ENCODE data around the gene ACTL8. TPM values are rescaled to one million over a fixed set of nuclear protein-coding genes. Genes with fewer than 3 reads are reported as not detected.

ACTL8 gene
- not detected for total RNA-seq

- DNase-seq = no peak
These were observed at the start of gene ACTL8 for GRCh38 chr1:17755120-17755519. Gene ACTL8 (plus strand): TSS chr1:17755333. CDS start chr1:17823009, 67,676 bp downstream.

DNA sequence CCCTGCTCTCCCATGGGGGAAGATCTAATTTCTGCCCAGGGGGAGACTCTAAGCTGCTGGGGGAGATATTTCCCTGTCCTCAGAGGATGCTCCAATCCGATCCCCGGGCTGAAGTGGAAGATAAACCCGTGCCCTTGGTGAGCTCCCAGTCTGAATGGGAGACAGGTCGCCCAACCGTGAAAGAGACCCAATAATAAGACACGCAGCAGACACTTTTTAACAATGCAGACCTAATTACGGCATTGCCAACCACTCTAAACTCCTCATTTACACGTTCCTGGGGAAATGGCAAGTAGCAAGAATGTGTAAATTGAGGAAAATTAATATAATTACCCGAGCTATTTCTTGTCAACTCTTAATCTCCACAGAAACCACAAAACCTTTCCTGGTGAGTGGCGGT, 48.7 kb upstream of the ACTL8 start:
- DNase-seq = no peak

- DNase-seq = no peak
These were observed 45.2 kb upstream of the ACTL8 start for GRCh38 chr1:17709981-17710380.

DNA sequence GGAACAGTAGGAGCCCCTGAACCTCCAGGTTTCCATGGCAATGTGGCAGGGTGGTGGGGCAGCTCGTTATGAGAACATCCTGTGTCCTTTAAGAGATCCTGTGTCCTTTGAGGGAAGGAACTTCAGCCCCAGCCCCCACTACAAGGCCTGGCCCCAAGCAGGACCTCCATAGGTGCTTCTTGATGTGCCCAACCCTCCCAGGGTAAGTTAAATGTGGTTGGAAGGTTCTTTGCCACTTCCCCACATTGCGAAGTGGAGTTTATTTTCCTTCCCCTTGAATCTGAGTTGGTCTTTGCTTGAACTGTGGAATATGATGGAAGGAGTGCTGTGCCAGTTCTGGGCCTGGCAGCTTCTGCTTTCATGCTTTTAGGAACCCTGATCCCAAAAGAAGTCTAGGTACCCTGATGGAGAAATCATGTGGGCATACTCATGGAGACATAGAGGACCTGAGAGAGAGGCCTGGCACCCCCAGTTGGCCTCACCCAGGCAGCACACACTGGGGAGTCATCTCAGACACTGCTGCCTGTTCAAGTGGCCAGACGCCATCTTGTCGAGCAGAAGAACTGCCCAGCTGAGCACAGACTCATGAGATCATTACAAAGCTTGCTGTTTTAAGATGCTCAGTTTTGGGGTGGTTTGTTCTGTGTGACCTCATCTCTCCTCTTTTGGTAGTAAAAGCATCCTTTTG, 44.1 kb upstream of the ACTL8 start:
- DNase-seq = no peak

- DNase-seq = no peak
These were observed 43.6 kb upstream of the ACTL8 start for GRCh38 chr1:17711577-17711910.

- no peak for DNase-seq
These were observed 43.2 kb upstream of the ACTL8 start for GRCh38 chr1:17711941-17712340.

DNA sequence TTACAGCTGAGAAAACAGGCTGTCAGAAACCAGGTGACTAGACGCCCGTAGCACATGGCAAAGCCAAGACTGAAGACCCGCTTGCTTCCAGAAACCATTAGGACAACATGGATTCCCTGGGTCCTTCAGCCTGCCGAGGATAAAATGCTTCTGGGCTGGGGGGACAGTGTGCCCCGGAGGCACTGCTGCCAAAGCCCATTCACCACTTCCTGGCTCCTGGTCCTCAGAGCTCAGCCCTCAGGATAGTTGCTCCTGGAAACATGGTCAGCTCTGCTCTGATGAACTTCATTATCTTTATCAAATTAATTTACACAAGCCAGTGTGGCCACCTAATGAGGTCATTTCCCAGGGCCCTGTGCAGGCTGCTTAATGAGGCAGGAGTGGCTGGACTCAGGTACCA, 41.1 kb upstream of the ACTL8 start:
- DNase-seq = no peak

- no peak for DNase-seq
These were observed 37.3 kb upstream of the ACTL8 start for GRCh38 chr1:17717594-17718535.

DNA sequence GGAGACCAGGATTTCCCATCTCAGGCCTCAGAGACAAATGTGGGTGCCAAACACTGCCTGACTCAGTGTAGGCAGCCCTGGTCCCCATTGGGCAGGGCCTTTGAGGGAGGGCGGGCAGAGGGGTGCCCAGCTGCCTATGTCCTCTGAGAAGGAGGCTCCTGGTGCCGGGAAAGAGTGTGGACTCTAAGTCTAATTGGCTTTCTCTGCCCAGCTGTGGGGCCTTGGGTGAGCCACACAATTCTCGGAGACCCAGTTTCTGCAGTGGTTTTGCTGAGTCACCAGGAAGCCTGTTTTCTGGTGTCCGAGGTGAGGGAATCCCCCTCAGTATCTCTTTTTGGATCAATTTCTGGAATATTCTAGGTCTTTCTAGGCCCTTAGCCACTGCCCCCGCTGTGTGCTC, 35.3 kb upstream of the ACTL8 start:
- DNase-seq = no peak

- DNase-seq = no peak
These were observed 33.7 kb upstream of the ACTL8 start for GRCh38 chr1:17721444-17721843.

DNA sequence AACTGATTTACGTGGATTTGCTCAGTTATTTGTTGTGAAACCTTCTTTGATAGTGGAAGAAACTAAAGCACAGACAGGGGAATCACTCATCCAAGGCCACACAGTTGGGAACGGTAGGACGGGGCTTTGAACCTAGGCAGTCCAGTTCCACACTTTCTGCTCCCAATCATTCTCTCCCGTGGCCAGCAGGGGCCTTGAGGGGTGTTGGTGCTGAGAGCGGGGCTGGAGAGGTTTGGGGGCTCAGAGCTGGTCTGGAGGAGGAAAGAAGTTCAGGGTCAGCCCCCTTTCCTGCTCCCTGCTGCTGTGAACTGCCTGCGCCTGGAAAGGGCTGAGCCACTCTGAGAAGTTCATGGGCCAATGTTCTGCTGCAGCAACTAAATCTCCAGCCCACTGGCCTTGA, 31.4 kb upstream of the ACTL8 start:
- no peak for DNase-seq

GRCh38 chr1:17724150-17724549, 31.0 kb upstream of the ACTL8 start:
- DNase-seq = no peak

DNA sequence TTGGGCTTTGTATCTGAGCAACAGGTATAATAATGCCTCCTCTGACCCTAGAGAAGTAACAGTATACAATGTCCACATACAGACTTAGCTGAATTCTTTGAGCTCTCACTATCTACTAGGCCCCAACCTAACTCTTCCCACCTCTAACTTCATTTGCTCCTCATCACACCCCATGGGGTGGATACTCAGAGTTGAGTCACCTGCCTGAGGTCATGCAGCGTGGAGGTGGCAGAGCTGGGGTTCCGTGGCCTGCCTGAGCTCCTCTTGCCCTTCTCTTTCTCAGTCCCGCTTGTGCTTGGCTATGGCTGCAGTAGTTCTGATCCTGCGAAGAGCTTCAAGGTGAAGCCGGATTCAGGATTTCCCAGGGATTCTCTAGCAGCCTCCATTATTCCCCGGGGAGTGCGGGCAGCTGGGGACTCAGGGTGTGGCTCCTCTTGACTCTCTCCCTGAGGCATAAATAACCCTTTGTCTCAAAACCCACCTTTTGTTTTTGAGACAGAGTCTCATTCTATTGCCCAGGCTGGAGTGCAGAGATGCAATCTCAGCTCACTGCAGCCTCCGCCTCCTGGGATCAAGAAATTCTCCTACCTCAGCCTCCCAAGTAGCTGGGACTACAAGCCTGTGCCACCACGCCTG, 29.9 kb upstream of the ACTL8 start:
- no peak for DNase-seq

DNA sequence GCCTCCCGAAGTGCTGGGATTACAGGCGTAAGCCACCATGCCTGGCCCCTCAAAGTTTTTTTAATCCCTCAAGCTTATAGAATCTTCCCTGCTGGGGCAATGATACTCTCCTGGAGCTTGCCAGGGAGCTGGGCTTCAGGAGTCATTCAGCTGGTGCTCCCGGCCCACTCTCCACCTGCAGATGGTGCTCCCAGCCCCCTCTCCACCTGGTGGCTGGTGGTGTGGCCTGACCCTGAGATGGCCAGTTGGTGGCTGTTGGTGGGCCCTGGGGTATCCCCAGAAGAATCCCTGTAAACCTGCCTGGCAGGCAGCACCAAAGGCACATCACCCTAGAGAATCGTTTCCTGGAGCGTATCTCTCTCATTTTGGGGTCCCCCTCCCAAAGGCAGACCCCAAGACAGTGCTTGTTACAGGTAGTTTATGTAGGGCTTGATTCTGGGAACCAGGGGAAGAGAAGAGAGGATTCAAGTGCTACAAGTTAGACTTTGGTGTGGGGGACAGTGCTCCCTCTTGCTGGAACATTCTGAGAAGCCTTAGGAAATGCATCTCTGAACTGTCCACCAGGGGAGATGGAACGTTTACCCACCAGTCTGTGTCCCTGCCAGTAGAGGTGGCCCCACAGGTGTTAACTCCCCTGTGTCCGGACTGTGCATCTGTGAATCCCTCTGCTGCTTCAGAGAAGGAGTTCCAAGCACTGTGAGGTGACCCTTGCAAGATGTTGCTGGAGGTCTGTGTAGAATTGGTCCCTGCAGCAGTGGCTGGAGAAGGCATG, 29.1 kb upstream of the ACTL8 start:
- no peak for DNase-seq

DNA sequence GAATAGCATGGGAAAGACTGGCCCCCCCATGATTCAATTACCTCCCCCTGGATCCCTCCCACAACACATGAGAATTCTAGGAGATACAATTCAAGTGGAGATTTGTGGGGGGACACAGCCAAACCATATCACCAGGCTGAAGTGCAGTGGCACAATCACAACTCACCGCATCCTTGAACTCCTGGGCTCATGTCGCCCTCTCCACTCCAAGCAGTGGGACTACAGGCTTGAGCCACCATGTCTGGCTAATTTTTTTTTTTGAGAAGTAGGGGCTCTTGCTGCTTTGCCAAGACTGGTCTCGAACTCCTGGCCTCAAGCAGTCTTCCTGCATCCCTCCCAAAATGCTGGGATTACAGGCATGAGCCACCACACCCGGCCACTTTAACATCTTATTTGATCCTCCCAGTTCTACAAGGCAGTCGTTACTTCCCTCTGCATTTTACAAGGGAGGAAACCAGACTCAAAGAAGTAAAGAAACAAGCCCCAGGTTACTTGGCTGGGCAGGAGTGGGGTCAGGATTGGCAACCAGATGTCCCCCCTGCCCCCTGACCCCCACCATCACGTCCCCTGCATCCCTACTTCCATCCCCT, 26.9 kb upstream of the ACTL8 start:
- DNase-seq = no peak

DNA sequence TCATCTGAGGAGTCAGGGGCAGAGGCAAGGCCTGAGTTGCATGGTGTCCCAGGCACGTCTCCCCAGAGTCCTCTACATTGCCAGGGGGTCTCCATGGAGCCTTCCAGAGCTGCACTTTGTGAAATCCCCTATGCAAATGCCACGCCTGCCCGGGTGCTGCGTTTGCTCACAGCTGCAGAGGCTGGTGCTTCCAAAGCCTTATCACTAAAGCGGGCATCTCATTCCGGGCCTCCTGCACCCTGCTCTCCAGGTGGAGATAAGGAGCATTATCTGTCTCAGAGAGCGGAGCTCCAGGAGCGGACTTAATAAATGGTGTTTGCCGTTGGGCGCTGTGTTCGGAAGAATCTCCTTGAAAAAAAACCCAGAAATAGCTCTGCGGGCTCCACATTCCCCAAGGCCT, 25.9 kb upstream of the ACTL8 start:
- DNase-seq = no peak

DNA sequence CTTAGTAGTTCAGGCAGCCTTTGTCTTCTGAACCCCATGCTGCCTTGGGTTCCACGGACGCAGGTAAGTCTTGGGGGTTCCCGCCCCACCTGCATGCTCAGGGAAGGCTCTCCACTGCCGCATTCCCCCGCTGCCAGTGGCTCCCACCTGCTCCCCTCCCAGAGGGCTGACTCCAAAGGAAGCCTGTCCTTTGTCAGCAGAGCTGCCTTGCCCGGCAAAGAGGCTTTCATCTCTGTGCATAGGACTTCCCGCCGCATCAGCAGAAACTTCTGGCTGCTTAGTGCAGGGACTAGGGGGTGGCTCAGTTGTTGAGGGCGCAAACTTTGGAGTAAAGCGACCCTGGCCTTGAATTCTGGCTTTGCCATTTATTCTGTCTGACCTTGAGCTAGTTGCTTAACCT, 25.2 kb upstream of the ACTL8 start:
- DNase-seq = no peak

DNA sequence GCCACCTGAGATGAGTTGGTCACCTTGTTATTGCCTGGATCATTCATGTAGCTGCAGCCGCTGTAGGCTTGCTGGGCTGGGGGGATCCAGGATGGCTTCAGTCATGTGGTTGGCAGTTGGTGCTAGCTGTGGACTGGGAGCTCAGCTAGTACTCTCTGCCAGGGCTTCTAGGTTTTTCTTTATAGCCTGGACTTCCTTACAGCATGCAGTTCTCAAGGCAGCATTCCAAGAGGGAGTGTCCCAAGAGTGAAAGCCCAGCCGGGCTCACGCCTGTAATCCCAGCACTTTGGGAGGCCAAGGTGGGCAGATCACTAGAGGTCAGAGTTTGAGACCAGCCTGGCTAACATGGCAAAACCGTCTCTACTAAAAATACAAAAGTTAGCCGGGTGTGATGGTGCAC, 23.7 kb upstream of the ACTL8 start:
- no peak for DNase-seq

- no peak for DNase-seq
These were observed 22.7 kb upstream of the ACTL8 start for GRCh38 chr1:17732475-17732874.

- DNase-seq = no peak
These were observed 21.5 kb upstream of the ACTL8 start for GRCh38 chr1:17733661-17734060.

DNA sequence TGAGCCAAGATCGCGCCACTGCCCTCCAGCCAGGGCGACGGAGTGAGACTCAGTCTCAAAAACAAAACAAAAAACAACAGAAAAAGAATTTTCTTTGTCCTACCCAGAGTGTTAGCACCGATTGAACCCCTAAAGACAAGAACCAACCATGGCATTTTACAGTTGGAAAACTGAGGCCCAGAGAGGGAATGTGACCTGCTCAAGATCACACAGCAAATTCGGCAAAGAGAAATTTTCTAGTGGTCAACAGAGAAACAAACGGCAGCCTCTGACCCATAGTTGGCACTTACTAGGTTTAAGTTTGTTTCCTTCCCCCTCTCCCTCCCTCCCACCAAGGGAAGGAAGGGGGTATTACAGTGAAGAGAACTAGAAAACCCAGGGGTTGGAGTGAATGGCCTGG, 20.5 kb upstream of the ACTL8 start:
- no peak for DNase-seq

- DNase-seq = no peak
These were observed 19.8 kb upstream of the ACTL8 start for GRCh38 chr1:17735348-17735747.

All from occipital lobe (tissue), 2 donors.